GM18951 (cell line): ENCODE measurements around the gene ZAR1L.
"Not testable (repeated sequence)": the region's sequence is repeated elsewhere in the genome, so short reads cannot be mapped to it uniquely, and the experiment has no call there.

Experiments
- POLR2A ChIP-seq: IDR thresholded peaks from 4 replicates; pipeline ENCODE4 v1.6.1; 2011; ENCODE audit warnings: mild to moderate bottlenecking; ENCODE audit not compliant: insufficient read length, insufficient read depth; ENCODE audit errors: extremely low read depth
- in situ Hi-C: fragments of 300-500 bp; cut with MboI; formaldehyde crosslinking; loops from one replicate; pipeline ENCODE4 v1.12.0; 2022; ENCODE audit warnings: low sequenced_read_pairs, mixed read lengths, inconsistent platforms; ENCODE audit not compliant: unreplicated experiment

ZAR1L gene, protein sequence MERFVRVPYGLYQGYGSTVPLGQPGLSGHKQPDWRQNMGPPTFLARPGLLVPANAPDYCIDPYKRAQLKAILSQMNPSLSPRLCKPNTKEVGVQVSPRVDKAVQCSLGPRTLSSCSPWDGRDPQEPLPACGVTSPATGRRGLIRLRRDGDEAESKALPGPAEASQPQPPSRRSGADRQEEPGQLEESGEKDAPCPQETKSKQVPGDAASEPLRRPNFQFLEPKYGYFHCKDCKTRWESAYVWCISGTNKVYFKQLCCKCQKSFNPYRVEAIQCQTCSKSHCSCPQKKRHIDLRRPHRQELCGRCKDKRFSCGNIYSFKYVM

DNA sequence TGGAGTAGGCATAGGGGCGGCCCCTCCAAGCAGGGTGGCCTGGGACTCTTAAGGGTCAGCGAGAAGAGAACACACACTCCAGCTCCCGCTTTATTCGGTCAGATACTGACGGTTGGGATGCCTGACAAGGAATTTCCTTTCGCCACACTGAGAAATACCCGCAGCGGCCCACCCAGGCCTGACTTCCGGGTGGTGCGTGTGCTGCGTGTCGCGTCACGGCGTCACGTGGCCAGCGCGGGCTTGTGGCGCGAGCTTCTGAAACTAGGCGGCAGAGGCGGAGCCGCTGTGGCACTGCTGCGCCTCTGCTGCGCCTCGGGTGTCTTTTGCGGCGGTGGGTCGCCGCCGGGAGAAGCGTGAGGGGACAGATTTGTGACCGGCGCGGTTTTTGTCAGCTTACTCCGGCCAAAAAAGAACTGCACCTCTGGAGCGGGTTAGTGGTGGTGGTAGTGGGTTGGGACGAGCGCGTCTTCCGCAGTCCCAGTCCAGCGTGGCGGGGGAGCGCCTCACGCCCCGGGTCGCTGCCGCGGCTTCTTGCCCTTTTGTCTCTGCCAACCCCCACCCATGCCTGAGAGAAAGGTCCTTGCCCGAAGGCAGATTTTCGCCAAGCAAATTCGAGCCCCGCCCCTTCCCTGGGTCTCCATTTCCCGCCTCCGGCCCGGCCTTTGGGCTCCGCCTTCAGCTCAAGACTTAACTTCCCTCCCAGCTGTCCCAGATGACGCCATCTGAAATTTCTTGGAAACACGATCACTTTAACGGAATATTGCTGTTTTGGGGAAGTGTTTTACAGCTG, at the start of gene ZAR1L, which contains the start of gene BRCA2:
Gene ZAR1L, minus strand, starts transcription at position 126 of the 790 bp plus-strand sequence. CDS start 3,438 bp downstream, outside the sequence.
Gene BRCA2, plus strand, starts transcription at position 271 of the 790 bp plus-strand sequence. CDS start 953 bp downstream, outside the sequence.
- in situ Hi-C loops = no loop called here
- peak; percentile 98 for TF ChIP-seq POLR2A

DNA sequence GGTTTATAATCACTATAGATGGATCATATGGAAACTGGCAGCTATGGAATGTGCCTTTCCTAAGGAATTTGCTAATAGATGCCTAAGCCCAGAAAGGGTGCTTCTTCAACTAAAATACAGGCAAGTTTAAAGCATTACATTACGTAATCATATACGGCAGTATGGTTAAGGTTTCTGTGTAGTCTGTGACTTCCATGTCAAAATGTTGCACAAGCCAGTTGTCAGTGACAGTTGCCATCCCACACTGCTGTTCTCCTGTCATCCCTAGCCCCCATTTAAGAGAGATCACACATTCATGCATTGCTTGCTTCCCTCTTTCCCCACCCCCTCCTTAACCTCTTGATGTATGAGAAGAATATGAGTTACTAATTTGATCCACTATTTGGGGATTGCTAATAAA, 47.4 kb upstream of the ZAR1L start:
- no peak for TF ChIP-seq POLR2A
- in situ Hi-C loops = no loop called here

DNA sequence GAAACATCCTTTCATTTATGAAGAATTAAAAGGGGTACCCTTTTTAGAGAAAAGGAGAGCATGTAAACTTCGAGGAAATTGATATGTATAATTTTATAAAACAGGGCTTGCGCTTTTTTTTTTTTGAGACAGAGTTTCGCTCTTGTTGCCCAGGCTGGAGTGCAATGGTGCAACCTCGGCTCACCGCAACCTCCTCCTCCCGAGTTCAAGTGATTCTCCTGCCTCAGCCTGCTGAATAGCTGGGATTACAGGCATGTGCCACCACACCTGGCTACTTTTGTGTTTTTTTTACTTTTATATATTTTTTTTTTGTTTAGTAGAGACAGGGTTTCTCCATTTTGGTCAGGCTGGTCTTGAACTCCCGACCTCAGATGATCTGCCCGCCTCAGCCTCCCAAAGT, 40.8 kb upstream of the ZAR1L start:
- in situ Hi-C loops = not testable (repeated sequence)

DNA sequence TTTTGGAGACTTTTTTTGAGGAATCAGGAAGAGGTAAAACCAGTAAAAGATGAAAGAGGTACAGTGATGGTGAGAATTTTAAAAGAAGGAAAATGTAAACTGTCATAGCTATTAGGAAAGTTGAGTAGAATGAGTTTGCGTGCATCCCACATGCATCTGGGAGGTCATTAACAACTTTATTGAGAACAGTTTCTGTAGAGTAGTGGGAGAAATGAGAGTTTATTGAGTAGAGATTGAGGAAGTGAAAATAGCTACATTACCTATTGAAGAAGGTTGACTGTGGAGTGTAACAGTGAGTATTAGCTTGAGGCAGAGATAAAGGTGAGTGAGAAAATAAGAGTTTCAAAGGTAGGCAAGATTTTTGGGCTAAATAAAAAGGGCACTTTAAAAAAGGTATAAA, 38.9 kb upstream of the ZAR1L start:
- no peak for TF ChIP-seq POLR2A
- in situ Hi-C loops = no loop called here

DNA sequence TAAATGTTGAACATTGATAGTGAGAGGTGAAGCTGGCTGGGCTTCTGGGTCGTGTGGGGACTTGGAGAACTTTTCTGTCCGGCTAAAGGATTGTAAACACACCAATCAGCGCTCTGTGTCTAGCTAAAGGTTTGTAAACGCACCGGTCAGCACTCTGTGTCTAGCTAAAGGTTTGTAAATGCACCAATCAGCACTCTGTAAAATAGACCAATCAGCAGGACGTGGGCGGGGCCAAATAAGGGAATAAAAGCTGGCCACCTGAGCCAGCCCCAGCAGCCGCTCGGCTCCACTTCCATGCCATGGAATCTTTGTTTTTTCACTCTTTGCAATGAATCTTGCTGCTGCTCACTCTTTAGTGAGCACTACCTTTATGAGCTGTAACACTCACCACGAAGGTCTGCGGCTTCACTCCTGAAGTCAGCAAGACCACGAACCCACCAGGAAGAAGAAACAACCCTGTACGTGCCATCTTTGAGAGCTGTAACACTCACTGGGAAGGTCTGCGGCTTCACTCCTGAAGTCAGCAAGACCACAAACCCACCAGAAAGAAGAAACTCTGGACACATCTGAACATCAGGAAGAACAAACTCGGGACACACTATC, 35.8 kb upstream of the ZAR1L start:
- in situ Hi-C loops = not testable (repeated sequence)

DNA sequence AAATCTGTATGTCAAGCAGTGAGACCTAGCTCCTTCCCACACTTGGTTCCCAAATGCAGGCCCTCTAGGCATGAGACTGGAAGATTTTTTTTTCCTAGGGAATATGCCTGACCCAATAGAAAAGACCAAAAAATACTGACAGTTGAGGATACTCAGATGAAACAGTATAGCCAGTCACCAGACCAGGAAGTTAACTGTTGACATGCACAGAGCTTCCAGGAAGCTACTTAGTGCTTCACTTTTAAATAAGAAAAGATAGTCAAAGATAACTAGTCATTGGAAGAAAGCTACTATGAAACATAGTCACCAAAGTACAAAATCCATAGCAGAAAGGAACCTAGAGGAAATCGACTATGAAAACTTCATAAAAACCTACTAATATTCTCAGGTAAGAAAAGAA, 32.5 kb upstream of the ZAR1L start:
- in situ Hi-C loops = no loop called here
- TF ChIP-seq POLR2A = no peak

DNA sequence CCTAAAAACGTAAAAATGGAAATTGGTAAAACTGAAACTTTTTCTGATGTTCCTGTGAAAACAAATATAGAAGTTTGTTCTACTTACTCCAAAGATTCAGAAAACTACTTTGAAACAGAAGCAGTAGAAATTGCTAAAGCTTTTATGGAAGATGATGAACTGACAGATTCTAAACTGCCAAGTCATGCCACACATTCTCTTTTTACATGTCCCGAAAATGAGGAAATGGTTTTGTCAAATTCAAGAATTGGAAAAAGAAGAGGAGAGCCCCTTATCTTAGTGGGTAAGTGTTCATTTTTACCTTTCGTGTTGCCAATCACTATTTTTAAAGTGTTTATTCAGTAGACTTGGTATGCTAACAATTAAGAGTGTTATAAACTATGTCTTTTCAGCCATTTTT, 25.8 kb upstream of the ZAR1L start:
- in situ Hi-C loops = no loop called here
- TF ChIP-seq POLR2A = no peak

DNA sequence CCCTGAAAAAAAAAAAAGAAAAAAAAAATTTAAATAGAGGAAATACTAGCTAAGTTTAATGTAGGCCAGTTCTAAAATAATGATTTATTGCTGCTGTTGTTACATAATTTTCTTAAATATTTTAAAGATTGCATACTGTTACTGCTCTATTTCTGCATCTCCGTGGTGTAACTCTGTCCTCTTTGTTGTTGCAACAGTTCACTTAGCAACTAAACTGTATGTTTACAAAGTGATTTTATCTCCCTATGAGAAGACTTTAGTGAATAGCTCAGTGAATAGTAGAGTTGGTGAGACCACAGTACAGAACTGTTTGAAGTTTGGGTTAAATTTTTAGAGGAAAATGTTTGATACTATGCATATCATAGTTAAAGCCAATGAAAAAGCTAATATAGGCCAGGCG, 19.5 kb upstream of the ZAR1L start:
- TF ChIP-seq POLR2A = no peak
- in situ Hi-C loops = no loop called here

GRCh38 chr13:32330441-32330840, 15.3 kb upstream of the ZAR1L start:
- in situ Hi-C loops = no loop called here
- TF ChIP-seq POLR2A = no peak

DNA sequence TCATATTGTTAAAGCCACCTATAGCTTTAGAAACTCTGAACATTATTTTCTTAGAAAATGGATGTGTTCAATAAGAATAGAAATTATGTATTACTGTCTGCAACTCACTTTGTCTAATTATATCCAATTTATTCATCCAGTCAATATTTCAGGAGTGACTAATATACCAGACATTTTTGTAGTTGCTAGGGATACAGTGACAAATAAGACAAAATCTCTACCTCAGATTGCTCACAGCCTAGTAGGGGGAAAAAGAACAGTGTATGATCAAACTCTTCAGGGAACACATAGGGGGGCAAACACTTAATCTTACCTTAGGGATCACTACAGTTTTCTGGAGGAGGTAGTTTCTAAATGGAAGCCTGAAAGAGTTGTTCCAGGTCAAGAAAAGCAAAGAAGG, 8.7 kb upstream of the ZAR1L start:
- in situ Hi-C loops = no loop called here

GRCh38 chr13:32320528-32320927, 5.4 kb upstream of the ZAR1L start:
- no peak for TF ChIP-seq POLR2A
- in situ Hi-C loops = no loop called here

More for the DNA sequence above, 8.7 kb upstream of the ZAR1L start:
- no peak for TF ChIP-seq POLR2A

- in situ Hi-C loops = no loop called here
Measured at GRCh38 chr13:32317716-32318465, 2.7 kb upstream of the ZAR1L start.

DNA sequence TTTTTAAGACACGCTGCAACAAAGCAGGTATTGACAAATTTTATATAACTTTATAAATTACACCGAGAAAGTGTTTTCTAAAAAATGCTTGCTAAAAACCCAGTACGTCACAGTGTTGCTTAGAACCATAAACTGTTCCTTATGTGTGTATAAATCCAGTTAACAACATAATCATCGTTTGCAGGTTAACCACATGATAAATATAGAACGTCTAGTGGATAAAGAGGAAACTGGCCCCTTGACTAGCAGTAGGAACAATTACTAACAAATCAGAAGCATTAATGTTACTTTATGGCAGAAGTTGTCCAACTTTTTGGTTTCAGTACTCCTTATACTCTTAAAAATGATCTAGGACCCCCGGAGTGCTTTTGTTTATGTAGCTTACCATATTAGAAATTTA, 1.3 kb upstream of the ZAR1L start:
- in situ Hi-C loops = no loop called here
- TF ChIP-seq POLR2A = no peak

More at GRCh38 chr13:32317716-32318465, 2.7 kb upstream of the ZAR1L start:
- no peak for TF ChIP-seq POLR2A

- no peak for TF ChIP-seq POLR2A
- in situ Hi-C loops = no loop called here
Measured at GRCh38 chr13:32316028-32316339, 821 bp upstream of the ZAR1L start.
